ENCODE data around the gene PPP3CA. TPM values are rescaled to one million over a fixed set of nuclear protein-coding genes. Genes with fewer than 3 reads are reported as not detected.

Gene PPP3CA
- total and polyA plus RNA-seq, 2 experiments from 2014 or later = 27.0 to 45.2 TPM

DNA sequence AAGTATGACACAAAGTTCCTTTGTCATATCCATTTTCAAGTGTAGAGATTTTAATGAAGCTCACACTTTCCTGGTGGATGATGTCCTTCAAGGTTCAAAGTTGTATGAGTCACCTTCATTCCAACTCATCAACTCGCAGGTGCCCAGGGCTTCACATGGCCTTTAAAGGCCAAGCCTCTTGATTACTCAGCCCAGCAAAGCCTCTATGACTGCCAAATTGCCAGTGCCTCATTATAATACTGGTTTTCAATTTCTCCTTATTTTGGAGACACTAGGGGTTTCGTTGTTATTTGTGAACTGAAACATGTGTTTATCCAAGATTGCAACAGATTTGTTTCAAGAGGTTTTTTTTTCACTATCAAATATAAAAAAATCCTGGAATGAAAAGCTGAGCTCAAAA lies 45.9 kb upstream of the PPP3CA start:
- no peaks in the 10 kb centered on the region for H3K27me3 ChIP-seq (ENCODE audit: insufficient read depth)
- no peak overlapping the region for H3K4me2 ChIP-seq
- no peak overlapping the region for H3K27ac ChIP-seq (ENCODE audit: low read depth)
- H3K4me1 ChIP-seq (ENCODE audit: insufficient read depth) = peaks cover 3% of the 10 kb centered on the region; the same call in 1 of the 2 replicates
- Mint-ChIP-seq H3K4me1 (no peaks in the 10 kb centered on the region; the same call in 2 of the 3 replicates), H3K36me3 (ENCODE audit: low read depth) (peaks cover 4% of the 10 kb centered on the region; the same call in 2 of the 3 replicates), H3K27me3 (ENCODE audit: insufficient read depth, low read depth, poor library complexity) (no peaks in the 10 kb centered on the region), H3K27ac (no peak overlapping the region), H3K4me3 (no peak overlapping the region), H3K9me3 (peaks cover 3% of the 10 kb centered on the region; the same call in 2 of the 3 replicates)
- TF ChIP-seq NANOG (IDR thresholded peaks at IDR 0.05; ENCODE audit: borderline replicate concordance) (no peak), CREB1 (CRISPR knock-in tag; IDR thresholded peaks at IDR 0.05; ENCODE audit: low read depth) (no peak)
- 0 out of 2 replicates have a peak, but pooled peaks cover 6% of the 10 kb centered on the region for H3K9me2 ChIP-seq (ENCODE audit: insufficient read depth)
- no peaks in the 10 kb centered on the region for H3F3A ChIP-seq (replicated peaks; ENCODE audit: low read depth)
- no peak overlapping the region for H2AFZ ChIP-seq
- H3K36me3 ChIP-seq (ENCODE audit: insufficient read depth) = no peaks in the 10 kb centered on the region
- H3K79me2 ChIP-seq (replicated peaks; ENCODE audit: insufficient read depth) = no peaks in the 10 kb centered on the region
- H3K4me3 ChIP-seq = no peak overlapping the region
- DNase-seq (ENCODE audit: low spot score) = no peak
- no peaks in the 10 kb centered on the region for H4K20me1 ChIP-seq (replicated peaks; ENCODE audit: insufficient read depth)
- no peak for ATAC-seq

- no peaks in the 10 kb centered on the region for H3K79me2 ChIP-seq (replicated peaks; ENCODE audit: insufficient read depth)
- no peak overlapping the region for H3K4me3 ChIP-seq
- Mint-ChIP-seq H3K4me3 (no peak overlapping the region), H3K4me1 (peaks cover 15% of the 10 kb centered on the region), H3K27me3 (ENCODE audit: insufficient read depth, low read depth, poor library complexity) (peaks cover 2% of the 10 kb centered on the region), H3K27ac (no peak overlapping the region), H3K36me3 (ENCODE audit: low read depth) (no peaks in the 10 kb centered on the region), H3K9me3 (no peaks in the 10 kb centered on the region; the same call in 2 of the 3 replicates)
- H3K4me1 ChIP-seq (ENCODE audit: insufficient read depth) = peaks cover 11% of the 10 kb centered on the region; the same call in 1 of the 2 replicates
- H3F3A ChIP-seq (replicated peaks; ENCODE audit: low read depth) = no peaks in the 10 kb centered on the region
- H3K4me2 ChIP-seq = no peak overlapping the region
- H2AFZ ChIP-seq = no peak overlapping the region
- H3K27ac ChIP-seq (ENCODE audit: low read depth) = no peak overlapping the region
- H3K9me2 ChIP-seq (ENCODE audit: insufficient read depth) = no peaks in the 10 kb centered on the region; the same call in 1 of the 2 replicates
- H4K20me1 ChIP-seq (replicated peaks; ENCODE audit: insufficient read depth) = no peaks in the 10 kb centered on the region
- no peaks in the 10 kb centered on the region for H3K36me3 ChIP-seq (ENCODE audit: insufficient read depth)
- TF ChIP-seq, protein P1, sequence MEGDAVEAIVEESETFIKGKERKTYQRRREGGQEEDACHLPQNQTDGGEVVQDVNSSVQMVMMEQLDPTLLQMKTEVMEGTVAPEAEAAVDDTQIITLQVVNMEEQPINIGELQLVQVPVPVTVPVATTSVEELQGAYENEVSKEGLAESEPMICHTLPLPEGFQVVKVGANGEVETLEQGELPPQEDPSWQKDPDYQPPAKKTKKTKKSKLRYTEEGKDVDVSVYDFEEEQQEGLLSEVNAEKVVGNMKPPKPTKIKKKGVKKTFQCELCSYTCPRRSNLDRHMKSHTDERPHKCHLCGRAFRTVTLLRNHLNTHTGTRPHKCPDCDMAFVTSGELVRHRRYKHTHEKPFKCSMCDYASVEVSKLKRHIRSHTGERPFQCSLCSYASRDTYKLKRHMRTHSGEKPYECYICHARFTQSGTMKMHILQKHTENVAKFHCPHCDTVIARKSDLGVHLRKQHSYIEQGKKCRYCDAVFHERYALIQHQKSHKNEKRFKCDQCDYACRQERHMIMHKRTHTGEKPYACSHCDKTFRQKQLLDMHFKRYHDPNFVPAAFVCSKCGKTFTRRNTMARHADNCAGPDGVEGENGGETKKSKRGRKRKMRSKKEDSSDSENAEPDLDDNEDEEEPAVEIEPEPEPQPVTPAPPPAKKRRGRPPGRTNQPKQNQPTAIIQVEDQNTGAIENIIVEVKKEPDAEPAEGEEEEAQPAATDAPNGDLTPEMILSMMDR (conservative IDR thresholded peaks at IDR 0.05; ENCODE audit: low read depth in 2 of 2) = peak; percentile 51 to 52
- no peak for TF ChIP-seq POLR2AphosphoS5 (IDR thresholded peaks at IDR 0.05; ENCODE audit: low read depth)
- DNase-seq (ENCODE audit: low spot score) (peak; percentile 49), ATAC-seq (peak; percentile 50)
- no peaks in the 10 kb centered on the region for H3K27me3 ChIP-seq (ENCODE audit: insufficient read depth)
Observed at GRCh38 chr4:101370663-101371210, 23.4 kb upstream of the PPP3CA start.

DNA sequence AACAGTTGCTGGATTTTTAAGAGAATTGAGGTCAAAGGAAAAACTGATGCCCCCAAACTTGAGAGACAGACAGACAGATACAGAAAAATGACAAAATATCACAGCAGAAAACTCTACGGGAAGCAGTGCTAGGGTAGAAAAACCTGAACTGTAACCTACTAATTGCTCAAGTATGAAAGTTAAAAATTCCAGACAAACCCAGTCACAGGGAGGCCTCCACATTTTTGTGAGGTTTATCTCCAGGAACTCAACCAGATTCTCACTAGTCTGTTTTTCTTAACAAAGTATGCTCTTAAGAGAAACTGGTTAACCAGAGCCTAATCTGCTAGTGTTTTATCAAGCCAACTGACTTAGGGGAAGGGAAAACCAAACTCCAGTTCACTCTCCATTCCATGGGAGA lies 19.9 kb upstream of the PPP3CA start:
- H3K36me3 Mint-ChIP-seq (ENCODE audit: low read depth) = no peaks in the 10 kb centered on the region
- H3K4me1 Mint-ChIP-seq = peaks cover 15% of the 10 kb centered on the region
- H2AFZ ChIP-seq = peak overlapping the region; percentile 11; the same call in 1 of the 2 replicates
- H3K27ac Mint-ChIP-seq = no peak overlapping the region
- H3K4me3 ChIP-seq = no peak overlapping the region
- no peaks in the 10 kb centered on the region for H3F3A ChIP-seq (replicated peaks; ENCODE audit: low read depth)
- H3K27me3 ChIP-seq (ENCODE audit: insufficient read depth) = no peaks in the 10 kb centered on the region
- DNase-seq (ENCODE audit: low spot score) (no peak), ATAC-seq (no peak)
- H3K79me2 ChIP-seq (replicated peaks; ENCODE audit: insufficient read depth) = no peaks in the 10 kb centered on the region
- peaks cover 2% of the 10 kb centered on the region for H3K27me3 Mint-ChIP-seq (ENCODE audit: insufficient read depth, low read depth, poor library complexity)
- no peak overlapping the region for H3K27ac ChIP-seq (ENCODE audit: low read depth)
- H3K4me2 ChIP-seq = no peak overlapping the region
- H4K20me1 ChIP-seq (replicated peaks; ENCODE audit: insufficient read depth) = no peaks in the 10 kb centered on the region
- H3K9me2 ChIP-seq (ENCODE audit: insufficient read depth) = no peaks in the 10 kb centered on the region; the same call in 1 of the 2 replicates
- no peaks in the 10 kb centered on the region; the same call in 1 of the 3 replicates for H3K9me3 Mint-ChIP-seq
- H3K4me3 Mint-ChIP-seq = no peak overlapping the region
- H3K36me3 ChIP-seq (ENCODE audit: insufficient read depth) = no peaks in the 10 kb centered on the region
- peaks cover 11% of the 10 kb centered on the region; the same call in 1 of the 2 replicates for H3K4me1 ChIP-seq (ENCODE audit: insufficient read depth)
- TF ChIP-seq, protein P2, sequence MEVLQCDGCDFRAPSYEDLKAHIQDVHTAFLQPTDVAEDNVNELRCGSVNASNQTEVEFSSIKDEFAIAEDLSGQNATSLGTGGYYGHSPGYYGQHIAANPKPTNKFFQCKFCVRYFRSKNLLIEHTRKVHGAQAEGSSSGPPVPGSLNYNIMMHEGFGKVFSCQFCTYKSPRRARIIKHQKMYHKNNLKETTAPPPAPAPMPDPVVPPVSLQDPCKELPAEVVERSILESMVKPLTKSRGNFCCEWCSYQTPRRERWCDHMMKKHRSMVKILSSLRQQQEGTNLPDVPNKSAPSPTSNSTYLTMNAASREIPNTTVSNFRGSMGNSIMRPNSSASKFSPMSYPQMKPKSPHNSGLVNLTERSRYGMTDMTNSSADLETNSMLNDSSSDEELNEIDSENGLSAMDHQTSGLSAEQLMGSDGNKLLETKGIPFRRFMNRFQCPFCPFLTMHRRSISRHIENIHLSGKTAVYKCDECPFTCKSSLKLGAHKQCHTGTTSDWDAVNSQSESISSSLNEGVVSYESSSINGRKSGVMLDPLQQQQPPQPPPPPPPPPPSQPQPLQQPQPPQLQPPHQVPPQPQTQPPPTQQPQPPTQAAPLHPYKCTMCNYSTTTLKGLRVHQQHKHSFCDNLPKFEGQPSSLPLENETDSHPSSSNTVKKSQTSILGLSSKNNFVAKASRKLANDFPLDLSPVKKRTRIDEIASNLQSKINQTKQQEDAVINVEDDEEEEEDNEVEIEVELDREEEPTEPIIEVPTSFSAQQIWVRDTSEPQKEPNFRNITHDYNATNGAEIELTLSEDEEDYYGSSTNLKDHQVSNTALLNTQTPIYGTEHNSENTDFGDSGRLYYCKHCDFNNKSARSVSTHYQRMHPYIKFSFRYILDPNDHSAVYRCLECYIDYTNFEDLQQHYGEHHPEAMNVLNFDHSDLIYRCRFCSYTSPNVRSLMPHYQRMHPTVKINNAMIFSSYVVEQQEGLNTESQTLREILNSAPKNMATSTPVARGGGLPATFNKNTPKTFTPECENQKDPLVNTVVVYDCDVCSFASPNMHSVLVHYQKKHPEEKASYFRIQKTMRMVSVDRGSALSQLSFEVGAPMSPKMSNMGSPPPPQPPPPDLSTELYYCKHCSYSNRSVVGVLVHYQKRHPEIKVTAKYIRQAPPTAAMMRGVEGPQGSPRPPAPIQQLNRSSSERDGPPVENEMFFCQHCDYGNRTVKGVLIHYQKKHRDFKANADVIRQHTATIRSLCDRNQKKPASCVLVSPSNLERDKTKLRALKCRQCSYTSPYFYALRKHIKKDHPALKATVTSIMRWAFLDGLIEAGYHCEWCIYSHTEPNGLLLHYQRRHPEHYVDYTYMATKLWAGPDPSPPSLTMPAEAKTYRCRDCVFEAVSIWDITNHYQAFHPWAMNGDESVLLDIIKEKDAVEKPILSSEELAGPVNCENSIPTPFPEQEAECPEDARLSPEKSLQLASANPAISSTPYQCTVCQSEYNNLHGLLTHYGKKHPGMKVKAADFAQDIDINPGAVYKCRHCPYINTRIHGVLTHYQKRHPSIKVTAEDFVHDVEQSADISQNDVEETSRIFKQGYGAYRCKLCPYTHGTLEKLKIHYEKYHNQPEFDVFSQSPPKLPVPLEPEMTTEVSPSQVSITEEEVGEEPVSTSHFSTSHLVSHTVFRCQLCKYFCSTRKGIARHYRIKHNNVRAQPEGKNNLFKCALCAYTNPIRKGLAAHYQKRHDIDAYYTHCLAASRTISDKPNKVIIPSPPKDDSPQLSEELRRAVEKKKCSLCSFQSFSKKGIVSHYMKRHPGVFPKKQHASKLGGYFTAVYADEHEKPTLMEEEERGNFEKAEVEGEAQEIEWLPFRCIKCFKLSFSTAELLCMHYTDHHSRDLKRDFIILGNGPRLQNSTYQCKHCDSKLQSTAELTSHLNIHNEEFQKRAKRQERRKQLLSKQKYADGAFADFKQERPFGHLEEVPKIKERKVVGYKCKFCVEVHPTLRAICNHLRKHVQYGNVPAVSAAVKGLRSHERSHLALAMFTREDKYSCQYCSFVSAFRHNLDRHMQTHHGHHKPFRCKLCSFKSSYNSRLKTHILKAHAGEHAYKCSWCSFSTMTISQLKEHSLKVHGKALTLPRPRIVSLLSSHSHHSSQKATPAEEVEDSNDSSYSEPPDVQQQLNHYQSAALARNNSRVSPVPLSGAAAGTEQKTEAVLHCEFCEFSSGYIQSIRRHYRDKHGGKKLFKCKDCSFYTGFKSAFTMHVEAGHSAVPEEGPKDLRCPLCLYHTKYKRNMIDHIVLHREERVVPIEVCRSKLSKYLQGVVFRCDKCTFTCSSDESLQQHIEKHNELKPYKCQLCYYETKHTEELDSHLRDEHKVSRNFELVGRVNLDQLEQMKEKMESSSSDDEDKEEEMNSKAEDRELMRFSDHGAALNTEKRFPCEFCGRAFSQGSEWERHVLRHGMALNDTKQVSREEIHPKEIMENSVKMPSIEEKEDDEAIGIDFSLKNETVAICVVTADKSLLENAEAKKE (CRISPR knock-in tag; IDR thresholded peaks at IDR 0.05) = no peak
- TF ChIP-seq NANOG (IDR thresholded peaks at IDR 0.05; ENCODE audit: borderline replicate concordance) (no peak), EZH2phosphoT487 (IDR thresholded peaks at IDR 0.05; ENCODE audit: unreplicated experiment) (no peak), CREB1 (CRISPR knock-in tag; IDR thresholded peaks at IDR 0.05; ENCODE audit: low read depth) (no peak)
